ENCODE data around the gene SVEP1. TPM values are rescaled to one million over a fixed set of nuclear protein-coding genes. Genes with fewer than 3 reads are reported as not detected.
"Not testable (repeated sequence)": the region's sequence is repeated elsewhere in the genome, so short reads cannot be mapped to it uniquely, and the experiment has no call there.

The SVEP1 gene
- total RNA-seq, 1 donor from 2014 or later, result 0.56 TPM

DNA sequence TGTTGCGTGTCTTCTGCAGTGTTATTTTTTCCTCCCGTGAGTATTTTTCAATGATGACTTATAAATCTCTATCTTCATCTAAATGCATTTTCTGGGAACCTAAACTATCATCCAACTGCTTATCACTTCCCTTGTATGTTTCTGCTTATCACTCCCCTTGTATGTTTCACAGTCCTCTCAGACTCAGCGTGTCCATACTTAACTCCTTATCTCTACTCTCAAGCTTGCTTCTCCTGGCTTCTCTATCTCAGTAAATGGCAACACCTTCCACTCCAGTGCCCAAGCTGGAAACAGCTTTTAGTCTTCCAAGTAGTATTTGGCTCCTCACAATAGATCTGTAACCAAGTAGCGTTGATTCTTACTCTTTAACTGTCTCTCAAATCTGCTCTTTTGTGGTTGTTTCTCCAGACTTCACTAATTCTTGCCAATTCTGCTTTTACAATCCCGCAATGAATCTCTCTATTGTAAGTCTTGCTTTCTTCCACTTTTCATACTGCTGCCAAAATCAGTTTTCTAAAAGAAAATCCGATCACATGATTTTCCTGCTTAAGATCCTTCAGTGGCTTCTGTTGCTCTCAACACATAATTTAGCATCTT lies 208.0 kb downstream of the SVEP1 start:
- Histone ChIP-seq H3K4me1 (peaks cover 3% of the 10 kb centered on the region), H3K4me2 (no peak overlapping the region), H3K9me3 (ENCODE audit: low read depth) (no peaks in the 10 kb centered on the region), H3K27me3 (no peaks in the 10 kb centered on the region), H3K79me2 (ENCODE audit: low read depth) (no peaks in the 10 kb centered on the region), H2AFZ (replicated peaks) (no peak overlapping the region), H4K20me1 (ENCODE audit: low read depth) (no peaks in the 10 kb centered on the region), H3K4me3 (no peak overlapping the region), H3K9ac (no peak overlapping the region), H3F3A (ENCODE audit: low read depth) (no peaks in the 10 kb centered on the region), H3K27ac (no peak overlapping the region), H3K36me3 (no peaks in the 10 kb centered on the region)
- H3K4me3 Mint-ChIP-seq, result no peak overlapping the region
- H3K36me3 Mint-ChIP-seq, result no peaks in the 10 kb centered on the region
- H3K27ac Mint-ChIP-seq, result no peak overlapping the region
- DNase-seq (ENCODE audit: low spot score), result no peak
- no peaks in the 10 kb centered on the region for H3K4me1 Mint-ChIP-seq
- no peaks in the 10 kb centered on the region for H3K9me3 Mint-ChIP-seq
- no peak for TF ChIP-seq EZH2phosphoT487 (IDR thresholded peaks at IDR 0.05)
- no peak for TF ChIP-seq CTCF (IDR thresholded peaks at IDR 0.05)
- no peak for TF ChIP-seq EZH2 (IDR thresholded peaks at IDR 0.05)
- H3K27me3 Mint-ChIP-seq (ENCODE audit: insufficient read depth, low read depth), result no peaks in the 10 kb centered on the region

DNA sequence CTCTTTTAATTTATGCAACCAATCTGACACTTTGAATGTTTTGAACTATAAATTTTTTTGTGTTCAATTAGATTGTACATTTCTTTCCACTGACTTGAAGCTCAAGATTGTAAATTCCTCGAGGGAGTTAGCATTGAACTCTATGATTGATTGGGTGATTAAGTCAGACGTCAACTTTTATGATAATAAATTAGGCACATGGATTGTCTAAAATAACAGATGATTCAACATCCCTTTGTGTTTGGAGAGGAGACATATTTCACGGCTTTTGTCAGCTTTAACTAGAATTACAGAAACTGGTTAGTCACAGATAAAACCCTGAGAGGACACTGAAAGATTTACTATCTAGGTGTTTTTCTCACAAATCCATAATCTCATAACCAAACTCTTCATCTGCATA lies 209.2 kb downstream of the SVEP1 start:
- H3K36me3 Mint-ChIP-seq, result no peaks in the 10 kb centered on the region
- no peaks in the 10 kb centered on the region for H3K9me3 Mint-ChIP-seq
- H3K79me2 ChIP-seq (ENCODE audit: low read depth), result no peaks in the 10 kb centered on the region

GRCh38 chr9:110364451-110364850 lies 215.1 kb downstream of the SVEP1 start:
- Mint-ChIP-seq H3K4me1 (no peaks in the 10 kb centered on the region), H3K36me3 (no peaks in the 10 kb centered on the region), H3K27ac (no peak overlapping the region), H3K27me3 (ENCODE audit: insufficient read depth, low read depth) (no peaks in the 10 kb centered on the region), H3K9me3 (no peaks in the 10 kb centered on the region), H3K4me3 (no peak overlapping the region)
- H3K4me3 ChIP-seq, result no peak overlapping the region
- no peaks in the 10 kb centered on the region for H4K20me1 ChIP-seq (ENCODE audit: low read depth)
- H3K27ac ChIP-seq, result no peak overlapping the region
- no peak for DNase-seq (ENCODE audit: low spot score)
- H3F3A ChIP-seq (ENCODE audit: low read depth), result no peaks in the 10 kb centered on the region
- H3K9ac ChIP-seq, result no peak overlapping the region
- no peak overlapping the region for H2AFZ ChIP-seq (replicated peaks)
- no peak for TF ChIP-seq CTCF (IDR thresholded peaks at IDR 0.05)
- no peak for TF ChIP-seq EZH2 (IDR thresholded peaks at IDR 0.05)
- no peak for TF ChIP-seq EZH2phosphoT487 (IDR thresholded peaks at IDR 0.05)
- no peaks in the 10 kb centered on the region for H3K4me1 ChIP-seq
- H3K79me2 ChIP-seq (ENCODE audit: low read depth), result no peaks in the 10 kb centered on the region
- no peaks in the 10 kb centered on the region for H3K9me3 ChIP-seq (ENCODE audit: low read depth)
- no peaks in the 10 kb centered on the region for H3K27me3 ChIP-seq
- H3K36me3 ChIP-seq, result no peaks in the 10 kb centered on the region
- H3K4me2 ChIP-seq, result no peak overlapping the region

More for the DNA sequence above, 209.2 kb downstream of the SVEP1 start:
- Mint-ChIP-seq H3K27me3 (ENCODE audit: insufficient read depth, low read depth) (no peaks in the 10 kb centered on the region), H3K27ac (no peak overlapping the region), H3K4me3 (no peak overlapping the region), H3K4me1 (no peaks in the 10 kb centered on the region)
- H3K4me3 ChIP-seq, result no peak overlapping the region
- H3K4me2 ChIP-seq, result no peak overlapping the region
- no peaks in the 10 kb centered on the region for H3F3A ChIP-seq (ENCODE audit: low read depth)
- H3K4me1 ChIP-seq, result peaks cover 3% of the 10 kb centered on the region
- no peak overlapping the region for H3K9ac ChIP-seq
- H3K27me3 ChIP-seq, result no peaks in the 10 kb centered on the region
- no peaks in the 10 kb centered on the region for H3K36me3 ChIP-seq
- no peak overlapping the region for H3K27ac ChIP-seq
- TF ChIP-seq EZH2phosphoT487 (IDR thresholded peaks at IDR 0.05) (no peak), EZH2 (IDR thresholded peaks at IDR 0.05) (no peak), CTCF (IDR thresholded peaks at IDR 0.05) (no peak)
- no peak for DNase-seq (ENCODE audit: low spot score)
- no peak overlapping the region for H2AFZ ChIP-seq (replicated peaks)
- no peaks in the 10 kb centered on the region for H4K20me1 ChIP-seq (ENCODE audit: low read depth)
- H3K9me3 ChIP-seq (ENCODE audit: low read depth), result no peaks in the 10 kb centered on the region

DNA sequence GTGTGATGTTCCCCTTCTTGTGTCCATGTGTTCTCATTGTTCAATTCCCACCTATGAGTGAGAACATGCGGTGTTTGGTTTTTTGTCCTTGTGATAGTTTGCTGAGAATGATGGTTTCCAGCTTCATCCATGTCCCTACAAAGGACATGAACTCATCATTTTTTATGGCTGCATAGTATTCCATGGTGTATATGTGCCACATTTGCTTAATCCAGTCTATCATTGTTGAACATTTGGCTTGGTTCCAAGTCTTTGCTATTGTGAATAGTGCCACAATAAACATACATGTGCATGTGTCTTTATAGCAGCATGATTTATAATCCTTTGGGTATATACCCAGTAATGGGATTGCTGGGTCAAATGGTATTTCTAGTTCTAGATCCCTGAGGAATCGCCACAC lies 220.5 kb downstream of the SVEP1 start:
- H3K9me3 Mint-ChIP-seq; H3K27me3 Mint-ChIP-seq (ENCODE audit: insufficient read depth, low read depth); H3K9ac ChIP-seq; H3K4me3 ChIP-seq; H3K27me3 ChIP-seq; H3K4me1 ChIP-seq; H3K36me3 ChIP-seq; H3K4me1 Mint-ChIP-seq; H3K9me3 ChIP-seq (ENCODE audit: low read depth); H2AFZ ChIP-seq (replicated peaks); H3K27ac ChIP-seq; H3K4me3 Mint-ChIP-seq; H3K79me2 ChIP-seq (ENCODE audit: low read depth); H3K36me3 Mint-ChIP-seq; H3F3A ChIP-seq (ENCODE audit: low read depth); DNase-seq (ENCODE audit: low spot score); H3K4me2 ChIP-seq; H4K20me1 ChIP-seq (ENCODE audit: low read depth); H3K27ac Mint-ChIP-seq: not testable (repeated sequence)

Measured in neural progenitor cell (in vitro differentiated cells).